Measurements from ENCODE around the gene BEST4. TPM values are rescaled to one million over a fixed set of nuclear protein-coding genes. Genes with fewer than 3 reads are reported as not detected.
"Not testable (repeated sequence)": the region's sequence is repeated elsewhere in the genome, so short reads cannot be mapped to it uniquely, and the experiment has no call there.

Gene BEST4
- total RNA-seq, 1 experiment from 2014 or later, result 0.40 TPM

- intact Hi-C loops (cut with micrococcal nuclease; ENCODE audit: unreplicated experiment), result no loop called here
- no peaks in the 10 kb centered on the region for H3K9me3 Mint-ChIP-seq (ENCODE audit: low read depth, unreplicated experiment)
- no peak overlapping the region for H3K4me3 Mint-ChIP-seq (ENCODE audit: low read depth, unreplicated experiment)
- peaks cover 46% of the 10 kb centered on the region for H3K36me3 Mint-ChIP-seq (ENCODE audit: insufficient read depth, unreplicated experiment)
- H3K27ac Mint-ChIP-seq (ENCODE audit: unreplicated experiment), result peak overlapping the region; percentile 85
- TF ChIP-seq CTCF (IDR thresholded peaks at IDR 0.05; ENCODE audit: unreplicated experiment), result no peak
- H3K4me1 Mint-ChIP-seq (ENCODE audit: low read depth, unreplicated experiment), result peaks cover 26% of the 10 kb centered on the region
- CTCF ChIA-PET, result interaction anchor here (0.7 kb wide), 2 partner anchors 23 to 845 kb away, joined by 3 read pairs; no protein-coding TSS in a partner anchor
- no peaks in the 10 kb centered on the region for H3K27me3 Mint-ChIP-seq (ENCODE audit: unreplicated experiment)
- no peak for DNase-seq
- no TSS peak for BruUV-seq (replicated peaks)
These were observed 10.8 kb upstream of the BEST4 start for GRCh38 chr1:44798481-44799365.

- intact Hi-C loops (cut with micrococcal nuclease; ENCODE audit: unreplicated experiment); H3K27ac Mint-ChIP-seq (ENCODE audit: unreplicated experiment); CTCF ChIA-PET; BruUV-seq (replicated peaks); H3K4me3 Mint-ChIP-seq (ENCODE audit: low read depth, unreplicated experiment); H3K9me3 Mint-ChIP-seq (ENCODE audit: low read depth, unreplicated experiment); DNase-seq; H3K27me3 Mint-ChIP-seq (ENCODE audit: unreplicated experiment): not testable (repeated sequence)
- Mint-ChIP-seq H3K4me1 (ENCODE audit: low read depth, unreplicated experiment) (peaks cover 24% of the 10 kb centered on the region), H3K36me3 (ENCODE audit: insufficient read depth, unreplicated experiment) (peaks cover 40% of the 10 kb centered on the region)
These were observed 9.9 kb upstream of the BEST4 start for GRCh38 chr1:44797886-44798285.

DNA sequence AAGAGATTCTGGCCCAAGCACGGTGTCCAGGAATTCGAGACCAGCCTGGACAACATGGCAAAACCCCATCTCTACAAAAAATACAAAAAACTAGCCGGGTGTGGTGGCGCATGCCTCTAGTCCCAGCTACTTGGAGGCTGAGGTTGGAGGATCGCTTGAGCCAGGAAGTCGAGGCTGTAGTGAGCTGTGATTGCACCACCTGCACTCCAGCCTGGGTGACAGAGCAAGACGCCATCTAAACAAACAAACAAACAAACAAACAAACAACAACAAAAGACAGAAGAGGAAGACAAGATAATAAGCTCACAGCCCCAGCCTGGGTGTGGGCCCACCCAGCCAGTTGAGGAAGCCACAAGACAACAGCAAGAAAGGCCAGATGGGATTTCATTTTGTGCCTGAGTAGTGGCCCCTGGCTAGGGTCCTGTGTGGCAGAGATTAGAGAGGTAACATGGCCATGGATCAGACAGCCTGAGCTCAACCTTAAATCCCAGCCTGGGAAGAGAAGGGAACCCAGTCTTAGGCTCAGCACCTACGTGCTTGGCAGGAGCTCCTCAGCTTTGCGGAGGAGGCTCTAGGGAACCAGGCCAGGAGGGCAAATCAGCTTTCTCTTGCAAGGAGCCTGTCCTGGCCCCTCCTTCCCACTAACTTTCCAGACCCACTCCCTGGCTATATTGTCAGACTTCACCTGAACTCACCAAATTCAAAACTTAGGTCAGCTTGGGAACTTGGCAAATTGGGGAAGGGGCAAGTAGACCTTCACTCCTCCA lies 4.9 kb upstream of the BEST4 start:
- H3K4me1 Mint-ChIP-seq (ENCODE audit: low read depth, unreplicated experiment), result peaks cover 8% of the 10 kb centered on the region
- intact Hi-C loops (cut with micrococcal nuclease; ENCODE audit: unreplicated experiment), result loop anchor here (5.0 kb wide), 2 partner anchors 219 to 509 kb away; partner anchors contain the start of genes HECTD3 and UROD
- H3K36me3 Mint-ChIP-seq (ENCODE audit: insufficient read depth, unreplicated experiment), result no peaks in the 10 kb centered on the region
- no peak for DNase-seq
- TF ChIP-seq CTCF (IDR thresholded peaks at IDR 0.05; ENCODE audit: unreplicated experiment), result no peak
- no peak overlapping the region for H3K27ac Mint-ChIP-seq (ENCODE audit: unreplicated experiment)
- no peaks in the 10 kb centered on the region for H3K9me3 Mint-ChIP-seq (ENCODE audit: low read depth, unreplicated experiment)
- no peak overlapping the region for H3K4me3 Mint-ChIP-seq (ENCODE audit: low read depth, unreplicated experiment)
- CTCF ChIA-PET, result interaction anchor here (0.6 to 3.3 kb wide), 4 partner anchors 50 to 511 kb away, joined by 3 to 13 read pairs (median 3); partner anchors contain the start of genes EIF2B3, HECTD3, PTCH2 and UROD
- no TSS peak for BruUV-seq (replicated peaks)
- H3K27me3 Mint-ChIP-seq (ENCODE audit: unreplicated experiment), result no peaks in the 10 kb centered on the region

- no peaks in the 10 kb centered on the region for H3K36me3 Mint-ChIP-seq (ENCODE audit: insufficient read depth, unreplicated experiment)
- peaks cover 8% of the 10 kb centered on the region for H3K4me1 Mint-ChIP-seq (ENCODE audit: low read depth, unreplicated experiment)
- H3K27ac Mint-ChIP-seq (ENCODE audit: unreplicated experiment), result no peak overlapping the region
- no peak overlapping the region for H3K4me3 Mint-ChIP-seq (ENCODE audit: low read depth, unreplicated experiment)
- no TSS peak for BruUV-seq (replicated peaks)
- CTCF ChIA-PET, result no interaction called here
- DNase-seq, result no peak
- H3K9me3 Mint-ChIP-seq (ENCODE audit: low read depth, unreplicated experiment), result no peaks in the 10 kb centered on the region
- no peaks in the 10 kb centered on the region for H3K27me3 Mint-ChIP-seq (ENCODE audit: unreplicated experiment)
- intact Hi-C loops (cut with micrococcal nuclease; ENCODE audit: unreplicated experiment), result loop anchor here (5.0 kb wide), 2 partner anchors 221 to 511 kb away; partner anchors contain the start of genes HECTD3 and UROD
- no peak for TF ChIP-seq CTCF (IDR thresholded peaks at IDR 0.05; ENCODE audit: unreplicated experiment)
These were observed 3.2 kb upstream of the BEST4 start for GRCh38 chr1:44790968-44791801.

All from Calu3 (cell line).